HG03460 (cell line): ENCODE results near the gene TMSB10.
"Not testable (repeated sequence)": the region's sequence is repeated elsewhere in the genome, so short reads cannot be mapped to it uniquely, and the experiment has no call there.

Experiments used
- ATAC-seq: cut with Tn5 transposase; IDR thresholded peaks from one replicate; pipeline ENCODE4 v1.9.1; 2021; ENCODE audit not compliant: unreplicated experiment

TMSB10 gene

GRCh38 chr2:84925724-84926376 is 20.4 kb downstream of the TMSB10 start:
- ATAC-seq = peak; percentile 74

GRCh38 chr2:84927275-84927627 is 21.8 kb downstream of the TMSB10 start:
- no peak for ATAC-seq

DNA sequence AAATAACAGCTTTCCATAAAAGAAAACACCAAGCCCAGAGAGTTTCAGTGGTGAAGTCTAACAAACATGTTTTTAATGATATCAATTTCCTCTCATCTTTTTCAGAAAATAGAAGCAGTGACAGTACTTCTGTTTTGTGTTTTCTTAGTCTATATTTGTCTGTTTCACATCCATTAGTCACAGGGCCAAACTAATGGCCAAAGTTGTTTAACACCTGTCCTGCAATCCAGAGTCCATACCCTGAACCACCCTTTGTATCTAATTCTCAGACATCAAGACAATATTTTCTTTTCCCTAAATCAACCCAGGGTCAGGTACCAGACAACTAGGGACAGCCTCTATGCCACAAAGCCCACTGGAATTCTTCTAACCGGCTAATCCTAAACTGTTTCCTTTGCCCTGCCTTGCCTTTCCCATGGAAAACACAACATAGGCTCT is 25.9 kb downstream of the TMSB10 start:
- peak; percentile 43 for ATAC-seq

DNA sequence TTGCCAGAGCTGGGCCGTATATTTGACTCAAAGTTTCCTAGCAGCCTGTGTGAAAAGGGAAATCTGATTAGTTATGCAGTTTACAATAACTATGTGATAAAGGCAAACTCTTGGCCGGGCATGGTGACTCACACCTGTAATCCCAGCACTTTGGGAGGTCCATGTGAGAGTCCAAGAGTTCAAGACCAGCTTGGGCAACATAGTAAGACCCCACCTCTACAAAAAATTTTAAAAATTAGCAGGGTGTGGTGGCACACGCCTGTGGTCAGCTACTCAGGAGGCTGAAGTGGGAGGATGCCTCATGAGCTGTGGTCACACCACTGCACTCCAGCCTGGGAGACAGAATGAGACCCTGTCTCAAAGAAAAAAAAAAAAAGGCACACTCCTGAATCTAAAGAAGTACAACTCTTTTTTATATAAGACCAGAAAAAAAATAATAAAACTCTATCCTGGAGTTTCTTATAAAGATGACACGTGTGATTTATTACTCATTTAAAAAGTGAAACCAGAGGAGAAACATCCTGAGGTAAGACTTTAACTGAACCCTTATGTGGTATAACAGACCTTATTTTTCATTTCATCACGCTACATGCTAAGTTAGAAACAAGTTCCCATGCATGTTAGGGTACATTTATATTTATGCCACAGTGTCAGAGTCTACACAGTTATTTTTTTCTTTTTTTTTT is 32.9 kb downstream of the TMSB10 start:
- peak; percentile 23 for ATAC-seq

DNA sequence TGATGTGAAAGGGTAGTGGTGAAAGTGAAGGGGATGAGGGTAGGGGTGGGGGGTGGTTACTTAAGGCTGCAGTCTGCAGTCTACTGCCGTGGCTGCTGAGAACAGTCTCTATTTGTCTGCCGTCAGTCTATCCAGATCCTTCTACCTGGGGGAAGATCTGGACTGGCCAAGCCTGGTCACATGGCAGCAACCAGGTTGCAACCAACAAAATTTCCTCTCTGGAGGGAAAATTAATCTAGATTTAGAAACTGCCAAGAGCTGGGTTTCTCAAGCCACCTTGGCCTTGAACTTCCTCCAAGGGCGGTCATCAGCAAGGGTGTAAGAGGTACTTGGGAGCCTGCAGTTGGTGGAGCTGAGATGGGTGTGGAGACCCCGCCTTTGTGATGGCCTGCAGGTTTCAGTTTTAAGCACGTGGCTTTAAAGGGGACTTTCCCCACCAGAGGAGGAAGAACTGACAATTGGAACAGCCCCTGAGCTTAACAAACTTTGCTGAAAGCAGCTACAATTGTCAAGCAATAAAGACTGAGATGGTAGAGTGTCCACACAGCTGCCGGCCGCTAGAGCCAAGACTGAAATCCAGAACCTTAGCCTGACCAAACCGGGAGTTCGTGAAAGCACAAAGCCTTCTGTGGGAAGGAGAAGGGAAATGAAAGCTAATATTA is 34.1 kb downstream of the TMSB10 start:
- ATAC-seq = peak; percentile 74

GRCh38 chr2:84940088-84940470 is 34.6 kb downstream of the TMSB10 start:
- no peak for ATAC-seq

- ATAC-seq = no peak
Observed at GRCh38 chr2:84940831-84941412, 35.5 kb downstream of the TMSB10 start.

GRCh38 chr2:84942166-84942565 is 36.7 kb downstream of the TMSB10 start:
- ATAC-seq = no peak

DNA sequence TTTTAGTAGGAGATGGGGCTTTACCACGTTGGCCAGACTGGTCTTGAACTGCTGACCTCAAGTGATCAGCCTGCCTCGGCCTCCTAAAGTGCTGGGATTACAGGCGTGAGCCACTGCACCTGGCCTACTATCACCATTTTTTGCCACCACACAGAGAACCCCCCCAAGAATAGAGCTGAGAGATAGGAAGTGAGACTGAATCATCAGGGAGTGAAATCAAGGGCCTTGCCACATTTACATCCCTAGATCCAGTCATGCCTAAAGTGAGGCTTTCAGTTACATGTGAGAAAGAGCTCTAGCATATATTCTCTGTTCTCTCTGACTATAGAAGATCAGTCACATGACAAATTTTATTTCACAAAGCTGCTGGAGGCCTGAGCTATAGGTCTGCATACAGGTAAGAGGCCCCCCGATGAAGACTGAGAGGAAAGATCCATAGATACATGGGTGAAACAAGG is 37.5 kb downstream of the TMSB10 start:
- ATAC-seq = peak; percentile 31

GRCh38 chr2:84944295-84944909 is 38.9 kb downstream of the TMSB10 start:
- no peak for ATAC-seq

GRCh38 chr2:84945838-84946203 is 40.4 kb downstream of the TMSB10 start:
- not testable (repeated sequence) for ATAC-seq

- ATAC-seq = peak; percentile 72
Observed at GRCh38 chr2:84946204-84947009, 41.0 kb downstream of the TMSB10 start.

DNA sequence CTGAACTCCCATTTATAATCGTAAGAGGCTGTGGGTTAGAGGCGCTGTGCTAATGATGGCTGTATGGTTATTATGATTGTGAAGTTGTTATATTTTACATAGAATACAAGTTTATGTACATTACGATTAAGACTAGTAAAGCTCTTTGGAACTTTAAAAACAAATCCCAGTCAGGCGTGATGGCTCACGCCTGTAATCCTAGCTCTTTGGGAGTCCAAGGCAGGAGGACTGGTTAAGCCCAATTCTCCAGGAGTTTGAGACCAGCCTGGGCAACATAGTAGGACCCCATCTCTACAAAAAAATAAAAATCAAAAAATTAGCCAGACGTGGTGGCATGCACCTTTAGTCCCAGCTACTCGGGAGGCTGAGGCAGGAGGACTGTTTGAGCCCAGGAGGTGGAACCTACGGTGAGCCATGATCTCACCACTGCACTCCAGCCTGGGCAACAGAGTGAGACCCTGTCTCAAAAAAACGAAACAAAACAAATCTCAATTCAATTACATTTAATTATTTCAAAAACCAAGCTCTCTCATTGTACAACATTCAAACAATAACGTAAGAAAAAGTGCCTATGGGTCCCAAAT is 41.6 kb downstream of the TMSB10 start:
- ATAC-seq = no peak

- no peak for ATAC-seq
Observed at GRCh38 chr2:84953535-84953934, 48.1 kb downstream of the TMSB10 start.

DNA sequence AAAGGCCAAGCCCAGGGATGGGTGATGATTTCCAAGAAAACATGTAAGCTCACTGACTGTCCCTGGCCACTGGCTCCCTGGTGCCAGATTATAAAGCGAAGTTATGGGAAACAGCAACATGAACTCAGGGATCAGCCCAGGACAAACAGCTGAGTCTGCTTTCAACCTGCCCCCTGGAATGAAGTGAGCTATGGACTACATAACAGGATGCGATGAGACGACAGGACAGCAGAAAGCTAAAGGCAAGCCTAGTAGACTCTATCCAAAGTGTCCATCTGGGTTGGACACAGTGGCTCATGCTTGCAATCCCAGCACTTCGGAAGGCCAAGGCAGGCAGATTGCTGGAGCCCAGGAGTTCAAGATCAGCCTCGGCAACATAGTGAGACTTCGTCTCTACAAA is 48.9 kb downstream of the TMSB10 start:
- ATAC-seq = no peak
